Activated T-cell treated with anti-CD3 and anti-CD28 coated beads, Interleukin-2, amount 50 U/mL, for 1 hour (primary cell): ENCODE results near the gene RDH12.
"Not testable (repeated sequence)": the region's sequence is repeated elsewhere in the genome, so short reads cannot be mapped to it uniquely, and the experiment has no call there.

Experiments
- DNase-seq: peaks from one replicate; pipeline ENCODE4 v3.0.0-alpha.2; 2020

The RDH12 gene

DNA sequence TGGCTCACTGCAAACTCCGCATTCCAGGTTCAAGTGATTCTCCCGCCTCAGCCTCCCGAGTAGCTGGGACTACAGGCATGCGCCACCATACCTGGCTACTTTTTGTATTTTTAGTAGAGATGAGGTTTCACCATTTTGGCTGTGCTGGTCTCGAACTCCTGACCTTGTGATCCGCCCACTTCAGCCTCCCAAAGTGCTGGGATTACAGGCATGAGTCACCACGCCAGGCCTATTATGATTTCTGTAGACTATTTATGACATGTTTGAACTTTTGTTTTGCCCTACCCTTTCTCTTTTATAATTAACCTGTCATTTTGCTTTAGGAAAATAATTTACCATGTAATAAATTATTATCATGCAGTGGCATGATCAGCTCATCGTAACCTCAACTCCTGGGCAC, at the start of gene RDH12:
TSS of gene RDH12 (plus strand) at position 395 of the 400 bp plus-strand sequence. CDS start 20,757 bp downstream, outside the sequence.
- not testable (repeated sequence) for DNase-seq

DNA sequence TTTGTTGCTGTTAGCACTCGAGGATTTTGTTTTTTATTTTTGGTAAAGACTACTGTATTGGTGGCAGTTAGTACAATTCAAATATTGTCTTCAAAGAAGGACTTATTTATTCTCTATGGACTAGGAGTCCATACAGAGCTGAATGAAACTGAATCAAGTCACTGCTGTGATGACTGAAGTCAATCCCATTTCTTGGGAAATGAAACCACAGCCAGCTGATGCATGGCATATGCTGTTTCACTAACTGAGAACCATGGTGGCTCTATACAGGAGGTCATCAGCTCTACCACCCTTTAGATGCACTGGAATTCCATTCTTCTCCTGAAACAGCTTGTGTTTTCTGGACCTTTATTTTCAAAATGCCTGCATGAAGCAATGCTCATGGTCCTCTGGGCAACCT, 49.5 kb upstream of the RDH12 start:
- no peak for DNase-seq

GRCh38 chr14:67653651-67654280, 47.9 kb upstream of the RDH12 start:
- DNase-seq: no peak

DNA sequence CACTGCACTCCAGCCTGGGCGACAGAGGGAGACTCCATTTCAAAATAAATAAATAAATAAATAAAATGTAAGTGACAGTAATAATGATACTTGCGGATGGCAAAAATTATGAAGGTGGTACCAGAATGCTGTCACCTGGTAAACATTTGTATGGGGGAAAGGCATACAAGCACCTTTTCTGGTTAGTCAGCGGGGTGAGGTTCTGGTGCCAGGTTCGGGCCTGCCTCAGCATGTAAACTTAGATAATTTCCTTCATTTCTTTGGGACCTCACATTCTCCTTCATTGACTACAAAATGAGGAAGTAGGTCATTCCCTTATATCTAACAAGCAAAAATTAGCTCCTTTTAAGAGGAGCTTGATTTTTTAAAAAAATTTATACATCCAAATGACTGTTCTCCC, 38.1 kb upstream of the RDH12 start:
- no peak for DNase-seq

DNA sequence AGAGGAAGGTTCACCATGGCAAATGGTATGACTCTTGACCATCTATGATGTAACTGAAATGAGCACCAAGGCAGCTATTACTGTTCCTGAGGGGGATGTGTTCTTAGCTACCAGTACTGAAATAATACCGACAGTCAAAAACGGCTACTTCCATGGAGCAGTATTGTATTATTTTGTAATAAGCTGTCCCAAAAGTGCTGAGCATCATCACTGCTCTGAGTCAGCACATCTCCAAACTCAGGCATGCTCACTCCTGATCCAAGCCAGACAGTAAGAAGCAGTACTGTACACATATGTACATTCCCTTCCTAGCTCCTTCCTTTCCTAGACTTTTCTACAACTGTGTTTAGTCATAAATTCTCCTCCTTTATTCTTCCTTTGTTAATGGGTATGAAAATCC, 35.8 kb upstream of the RDH12 start:
- no peak for DNase-seq

DNA sequence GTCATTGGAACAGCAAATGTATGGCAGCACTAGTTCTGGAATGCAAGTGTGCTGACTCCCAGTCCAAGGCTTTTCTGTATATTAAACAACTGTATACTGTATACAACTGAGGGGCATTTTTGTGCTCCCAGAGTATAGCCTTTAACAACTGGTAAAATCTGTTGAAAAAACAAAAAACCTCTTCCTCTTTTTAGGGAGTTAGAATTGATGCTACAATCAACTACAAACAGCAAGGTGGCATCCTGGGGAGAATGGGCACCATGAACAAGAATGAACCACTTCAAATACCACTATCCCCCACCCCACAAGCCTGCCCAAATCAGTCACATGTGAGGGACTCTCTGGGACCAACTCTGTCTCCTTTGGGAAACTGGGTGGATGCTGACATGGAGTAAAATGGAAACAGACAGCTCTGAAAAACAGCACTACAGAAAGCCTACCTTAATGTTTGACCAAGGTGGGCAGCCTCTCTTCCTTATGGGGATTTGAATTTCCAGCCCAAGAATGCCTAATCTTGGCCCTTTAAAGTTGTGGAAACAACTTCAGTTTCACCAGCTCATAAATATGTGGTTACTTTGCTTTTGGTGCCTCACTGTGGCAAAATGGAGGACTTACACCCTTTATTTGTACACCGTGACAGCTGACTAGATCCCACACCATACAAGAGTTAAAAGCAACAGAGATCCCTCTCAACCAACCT, 34.8 kb upstream of the RDH12 start:
- DNase-seq: no peak

- no peak for DNase-seq
Measured at GRCh38 chr14:67668559-67668958, 33.1 kb upstream of the RDH12 start.

DNA sequence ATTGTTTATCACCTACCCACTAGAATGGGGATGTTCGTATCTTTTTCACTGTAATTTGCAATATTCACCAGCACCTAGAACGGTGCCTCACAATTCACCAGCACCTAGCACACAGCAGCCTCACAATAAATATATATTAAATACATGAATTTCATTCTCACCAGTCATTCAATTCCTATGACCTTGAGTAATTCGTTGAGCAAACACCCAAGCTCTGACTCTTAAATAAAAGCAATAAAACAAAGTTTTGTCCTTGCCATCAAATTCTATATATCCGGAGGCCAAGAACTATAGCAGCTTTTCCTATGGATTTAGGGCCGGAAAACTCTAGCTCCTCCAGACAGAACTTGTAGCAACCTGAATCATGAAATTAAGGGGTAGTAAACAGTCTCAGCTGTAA, 28.2 kb upstream of the RDH12 start:
- no peak for DNase-seq

DNA sequence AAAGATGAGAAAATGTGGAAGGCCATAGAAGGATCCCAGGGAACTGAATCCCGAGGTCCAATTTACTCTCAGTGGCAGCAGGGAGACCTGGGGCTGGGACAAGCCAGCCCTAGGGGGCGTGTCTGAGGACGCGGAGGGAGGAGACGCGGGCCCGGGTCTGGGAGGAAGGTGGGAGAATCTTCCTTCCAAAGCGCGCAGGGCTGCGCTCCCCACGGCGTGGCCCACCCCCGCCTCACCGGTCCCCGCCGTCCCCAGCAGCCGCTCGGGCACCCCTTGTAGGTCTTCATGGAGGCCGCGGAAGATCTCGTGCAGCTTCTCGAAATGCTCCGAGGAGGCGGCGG, 27.6 kb upstream of the RDH12 start:
- DNase-seq: peak; percentile 61

DNA sequence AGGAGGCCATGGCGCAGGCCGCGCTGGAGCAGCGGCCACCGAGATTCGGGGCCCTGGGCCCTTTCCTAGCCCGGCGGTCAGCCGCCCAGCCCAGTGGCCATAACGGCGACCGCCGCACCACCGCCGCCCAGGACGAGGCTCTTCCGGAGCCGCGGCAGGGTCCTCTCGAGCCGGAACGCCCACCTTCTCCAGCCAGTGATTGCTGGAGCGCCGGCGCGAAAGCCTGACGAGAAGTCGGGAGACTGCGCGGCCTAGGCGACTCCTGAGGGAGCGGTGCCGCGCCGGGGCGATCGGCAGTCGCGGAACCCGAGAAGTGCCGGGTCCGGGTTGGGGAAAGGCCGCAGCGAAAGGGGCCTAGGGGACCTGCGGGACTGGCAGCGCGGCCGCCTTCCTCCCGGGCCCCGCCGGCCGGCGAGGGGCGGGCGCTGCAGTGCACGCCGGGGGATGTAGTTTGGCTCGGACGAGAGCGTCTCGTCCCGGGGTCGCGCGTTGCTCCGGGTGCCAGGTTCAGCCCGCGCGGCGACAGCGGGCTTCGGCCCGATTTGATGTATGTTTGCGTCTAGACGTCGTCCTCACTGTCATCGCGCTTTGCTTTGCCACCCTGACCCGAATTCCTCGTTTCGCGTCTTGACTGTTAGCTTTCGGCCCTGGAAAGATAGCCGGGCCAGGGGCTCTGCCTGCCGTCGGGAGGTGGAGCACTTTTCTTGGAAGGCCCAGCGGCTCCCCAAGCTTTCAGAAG, 27.0 kb upstream of the RDH12 start, which contains the start of gene VTI1B:
TSS of gene VTI1B (minus strand) at position 153 of the 739 bp plus-strand sequence. CDS start at position 10, 143 bp downstream.
- peak; percentile 90 for DNase-seq

DNA sequence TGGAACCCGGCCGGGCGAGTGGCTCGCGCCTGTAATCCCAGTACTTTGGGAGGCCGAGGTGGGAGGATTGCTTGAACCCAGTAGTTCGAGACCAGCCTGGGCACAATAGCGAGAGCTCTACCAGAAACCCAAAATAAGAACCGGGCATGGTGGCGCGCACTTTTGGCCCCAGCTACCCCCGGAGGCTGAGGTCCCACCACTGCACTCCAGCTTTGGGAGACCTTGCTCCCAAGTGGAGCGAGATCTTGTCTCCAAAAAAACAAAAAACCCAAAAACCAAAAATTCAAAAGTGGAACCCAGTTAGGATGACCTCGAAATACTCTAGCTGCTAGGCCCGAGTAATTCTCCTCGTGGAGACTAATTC, 26.5 kb upstream of the RDH12 start:
- DNase-seq: no peak

GRCh38 chr14:67679006-67679405, 22.7 kb upstream of the RDH12 start:
- no peak for DNase-seq

DNA sequence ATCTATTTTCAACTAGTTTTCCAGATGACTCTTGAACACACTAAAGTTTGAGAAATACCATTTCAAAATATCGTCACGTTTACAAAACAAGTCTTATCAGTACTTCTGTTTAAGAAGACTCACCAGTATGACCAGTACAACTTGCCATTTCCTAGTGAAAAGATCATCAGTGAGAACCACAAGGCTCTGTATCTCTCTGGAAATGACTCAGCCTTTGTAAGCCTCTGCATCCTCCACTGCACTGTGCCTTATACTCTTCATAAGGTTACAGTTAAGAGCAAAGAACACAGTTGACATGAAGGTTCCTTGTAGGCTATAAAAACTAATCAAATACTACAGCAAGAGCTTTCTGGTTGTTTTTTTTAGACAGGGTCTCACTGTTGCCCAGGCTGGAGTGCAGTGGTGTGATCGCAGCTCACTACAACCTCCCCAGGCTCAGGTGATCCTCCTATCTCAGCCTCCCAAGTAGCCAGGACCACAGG, 21.5 kb upstream of the RDH12 start:
- no peak for DNase-seq

GRCh38 chr14:67680941-67681340, 20.7 kb upstream of the RDH12 start:
- no peak for DNase-seq

GRCh38 chr14:67683842-67684241, 17.8 kb upstream of the RDH12 start:
- DNase-seq: no peak

GRCh38 chr14:67690011-67690410, 11.7 kb upstream of the RDH12 start:
- DNase-seq: no peak

DNA sequence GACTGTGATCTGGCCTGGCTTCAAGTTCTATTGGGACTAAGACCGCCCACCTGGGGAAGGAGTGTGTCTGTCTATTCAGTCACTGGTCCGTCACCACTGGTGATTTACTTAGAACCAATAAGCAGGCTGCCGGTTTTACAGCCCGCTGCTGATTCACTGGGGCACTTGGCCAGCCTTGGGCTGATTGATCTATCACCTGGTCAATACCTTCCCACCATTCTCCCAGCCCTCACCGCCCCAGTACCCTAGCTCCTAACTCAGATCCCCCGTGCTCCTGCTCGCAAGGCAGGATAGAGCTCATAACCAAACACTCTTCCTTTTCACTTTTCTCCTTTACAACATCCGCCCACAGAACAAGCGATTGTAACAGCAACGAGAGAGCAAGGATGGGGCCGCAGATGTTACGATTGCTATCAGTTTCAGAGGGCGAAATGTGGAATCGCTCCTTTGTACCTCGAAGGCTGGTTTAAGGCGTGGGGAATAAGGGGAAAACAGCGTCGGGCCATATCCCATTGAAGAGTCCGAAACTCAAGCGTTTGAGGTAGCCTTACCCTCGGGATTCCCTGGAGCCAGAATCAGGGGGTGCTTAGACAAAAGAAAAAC, 6.8 kb upstream of the RDH12 start:
- DNase-seq: peak; percentile 58

GRCh38 chr14:67695394-67695949, 6.2 kb upstream of the RDH12 start, which contains the start of gene RDH11:
Gene RDH11, minus strand, starts transcription at chr14:67695764. Its CDS starts 61 bp downstream, at chr14:67695703.
- DNase-seq: peak; percentile 79

DNA sequence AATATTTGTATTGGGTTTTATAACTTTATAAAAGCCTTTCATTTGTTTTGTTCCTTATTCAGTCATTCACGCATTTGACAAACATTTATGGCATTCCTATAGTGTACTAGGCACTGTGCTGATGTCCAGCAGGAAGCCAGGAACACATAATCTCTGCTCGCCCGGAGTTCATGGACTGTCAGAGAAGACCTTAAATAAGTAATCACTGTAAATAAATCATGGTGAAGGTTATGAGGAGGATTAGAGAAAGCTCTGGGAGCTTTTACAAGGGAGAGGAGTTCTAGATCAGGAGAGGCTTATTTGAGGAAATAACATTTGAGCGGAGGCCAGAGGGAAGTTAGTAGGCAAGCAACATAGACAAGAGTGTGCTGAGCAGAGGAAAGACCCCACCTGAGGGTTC, 4.7 kb upstream of the RDH12 start:
- no peak for DNase-seq

DNA sequence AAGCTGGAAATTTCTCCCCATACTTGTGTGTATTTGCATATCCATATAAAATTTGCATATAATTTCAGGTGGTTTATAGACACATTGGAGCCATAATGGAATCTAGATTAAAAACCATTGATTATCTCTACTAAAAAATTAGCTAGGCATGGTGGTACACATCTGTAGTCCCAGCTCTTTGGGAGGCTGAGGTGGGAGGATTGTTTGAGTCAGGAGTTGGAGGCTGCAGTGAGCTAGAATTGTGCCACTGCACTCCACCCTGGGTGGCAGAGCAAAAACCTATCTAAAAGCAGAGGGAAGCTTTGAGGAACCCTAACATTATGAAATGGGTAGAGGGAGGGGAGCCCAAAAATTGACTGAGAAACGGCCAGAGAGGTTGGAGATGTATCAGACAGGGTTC, 3.5 kb upstream of the RDH12 start:
- no peak for DNase-seq

DNA sequence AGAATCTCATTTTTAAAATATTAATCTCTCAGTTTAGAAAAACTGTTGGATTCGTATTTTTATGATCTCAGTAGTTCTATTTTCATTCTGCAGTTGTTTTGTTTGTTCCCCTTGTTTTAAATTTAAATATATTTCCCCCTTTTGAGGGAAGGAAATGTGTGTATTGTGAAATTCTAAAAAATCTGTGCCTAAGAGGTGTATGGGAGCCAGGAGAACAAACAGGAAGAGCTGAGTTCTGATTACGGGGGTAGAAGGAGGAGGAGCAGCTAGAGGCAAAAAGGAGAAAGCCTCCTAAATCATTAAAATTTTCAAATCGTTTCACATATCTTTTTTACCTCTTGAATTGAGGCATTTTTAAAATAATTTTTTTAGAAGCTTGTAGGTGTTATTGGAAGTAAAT, 2.3 kb downstream of the RDH12 start:
- DNase-seq: no peak

- DNase-seq: no peak
Measured at GRCh38 chr14:67704484-67705089, 2.9 kb downstream of the RDH12 start.

DNA sequence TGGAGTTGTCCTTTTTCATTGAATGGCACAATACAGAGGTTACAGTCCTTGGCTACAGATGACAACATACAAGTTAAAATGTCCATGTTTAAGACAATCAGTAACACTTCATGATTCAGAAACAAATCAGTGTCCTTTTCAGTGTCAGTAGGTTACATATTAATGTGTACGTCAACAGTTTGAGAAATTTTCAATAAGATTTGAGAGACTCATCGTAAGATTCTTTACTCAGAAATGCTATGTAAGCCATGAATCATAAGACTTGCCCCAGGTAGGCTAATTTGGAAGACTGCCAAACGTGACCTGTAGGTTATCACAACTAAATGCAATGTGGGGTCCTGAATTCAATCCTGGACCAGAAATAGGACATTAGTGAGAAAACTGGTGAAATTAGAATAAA, 3.5 kb downstream of the RDH12 start:
- no peak for DNase-seq
